Breast epithelium (tissue), 4 donors: ENCODE measurements around the gene EGLN3. TPM values are rescaled to one million over a fixed set of nuclear protein-coding genes. Genes with fewer than 3 reads are reported as not detected.

Experiments
- DNase-seq, 2 donors: peaks; one replicate each; pipeline ENCODE4 v3.0.0-alpha.2; 2019; ENCODE audit warnings: low spot score in 2 of 2
- H3K27ac ChIP-seq, 2 donors: fragments of 200-600 bp; sonication (generic) in 1 of 2; one replicate each; pipeline ENCODE4 v1.5.1; 2016 to 2019; ENCODE audit warnings: mild to moderate bottlenecking in 1 of 2
- H3K27me3 ChIP-seq, 2 donors: fragments of 200-600 bp; sonication (generic) in 1 of 2; one replicate each; pipeline versions ENCODE4 v1.5.1 to v1.6.0; 2017 to 2019; ENCODE audit warnings: control low read depth in 1 of 2, mild to moderate bottlenecking in 1 of 2
- H3K36me3 ChIP-seq: fragments of 200-600 bp; one replicate; pipeline ENCODE4 v1.5.1; 2019
- H3K4me1 ChIP-seq, 2 donors: fragments of 200-600 bp; sonication (generic); one replicate each; pipeline ENCODE4 v1.5.1; 2016 to 2019; ENCODE audit warnings: control low read depth in 1 of 2
- H3K4me3 ChIP-seq, 3 donors: fragments of 200-600 bp; sonication (generic); 1 replicate in 2 of 3; 2 replicates in 1 of 3; pipeline ENCODE4 v1.5.1; 2016 to 2019; ENCODE audit warnings: mild to moderate bottlenecking in 3 of 3, moderate library complexity in 2 of 3
- H3K9me3 ChIP-seq, 2 donors: fragments of 200-600 bp; sonication (generic) in 1 of 2; one replicate each; pipeline ENCODE4 v1.5.1; 2016 to 2019; ENCODE audit warnings: control low read depth in 1 of 2
- POLR2A ChIP-seq: fragments of 450-650 bp; IDR thresholded peaks from one replicate; pipeline ENCODE4 v1.6.1; 2016; ENCODE audit warnings: antibody characterized with exemption, mild to moderate bottlenecking, moderate library complexity
- POLR2AphosphoS5 ChIP-seq, 3 donors: sonication (generic); formaldehyde crosslinking; IDR thresholded peaks; one replicate each; pipeline ENCODE4 v1.6.1; 2017; ENCODE audit warnings: antibody characterized with exemption in 3 of 3
- intact Hi-C: fragments of 100-400 bp; cut with DNase I; formaldehyde crosslinking; loops from one replicate; pipeline ENCODE4 v1.15.1; 2023; ENCODE audit warnings: low total_unique reads
- total RNA-seq, 3 donors: library from RNA; depleted of rRNA; stranded (reverse); fragments of >200 nt; gene quantifications; one replicate each; pipeline ENCODE4 v1.1.0, GENCODE V29; 2016
- TF ChIP-seq, protein P1 (sequence below), 3 donors: fragments of 450-650 bp; IDR thresholded peaks; one replicate each; pipeline ENCODE4 v1.5.1; 2016 to 2017; ENCODE audit warnings: antibody characterized with exemption in 3 of 3, mild to moderate bottlenecking in 3 of 3, moderate library complexity in 3 of 3

EGLN3 gene
- total RNA-seq, 3 donors from 2014 or later, result 3.2 to 16.4 (median 13.9) TPM

- Histone ChIP-seq H3K4me3 (peak overlapping the region in 2 of 3 donors; percentile 65 to 90), H3K27ac (no peak overlapping the region), H3K36me3 (no peaks in the 10 kb centered on the region), H3K4me1 (no peaks in the 10 kb centered on the region), H3K9me3 (no peaks in the 10 kb centered on the region), H3K27me3 (no peaks in the 10 kb centered on the region)
- TF ChIP-seq, protein P1, sequence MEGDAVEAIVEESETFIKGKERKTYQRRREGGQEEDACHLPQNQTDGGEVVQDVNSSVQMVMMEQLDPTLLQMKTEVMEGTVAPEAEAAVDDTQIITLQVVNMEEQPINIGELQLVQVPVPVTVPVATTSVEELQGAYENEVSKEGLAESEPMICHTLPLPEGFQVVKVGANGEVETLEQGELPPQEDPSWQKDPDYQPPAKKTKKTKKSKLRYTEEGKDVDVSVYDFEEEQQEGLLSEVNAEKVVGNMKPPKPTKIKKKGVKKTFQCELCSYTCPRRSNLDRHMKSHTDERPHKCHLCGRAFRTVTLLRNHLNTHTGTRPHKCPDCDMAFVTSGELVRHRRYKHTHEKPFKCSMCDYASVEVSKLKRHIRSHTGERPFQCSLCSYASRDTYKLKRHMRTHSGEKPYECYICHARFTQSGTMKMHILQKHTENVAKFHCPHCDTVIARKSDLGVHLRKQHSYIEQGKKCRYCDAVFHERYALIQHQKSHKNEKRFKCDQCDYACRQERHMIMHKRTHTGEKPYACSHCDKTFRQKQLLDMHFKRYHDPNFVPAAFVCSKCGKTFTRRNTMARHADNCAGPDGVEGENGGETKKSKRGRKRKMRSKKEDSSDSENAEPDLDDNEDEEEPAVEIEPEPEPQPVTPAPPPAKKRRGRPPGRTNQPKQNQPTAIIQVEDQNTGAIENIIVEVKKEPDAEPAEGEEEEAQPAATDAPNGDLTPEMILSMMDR (IDR thresholded peaks at IDR 0.05), result no peak
- TF ChIP-seq POLR2AphosphoS5 (IDR thresholded peaks at IDR 0.05) (no peak), POLR2A (no peak)
- intact Hi-C loops, result no loop called here
- no peak for DNase-seq
These were observed 1.9 kb downstream of the EGLN3 start for GRCh38 chr14:33948869-33949408.

- no peaks in the 10 kb centered on the region for H3K4me1 ChIP-seq
- peak overlapping the region in 2 of 3 donors; percentile 65 to 90 for H3K4me3 ChIP-seq
- intact Hi-C loops, result no loop called here
- DNase-seq, result no peak
- H3K27ac ChIP-seq, result no peak overlapping the region
- TF ChIP-seq POLR2AphosphoS5 (IDR thresholded peaks at IDR 0.05), result no peak
- no peak for TF ChIP-seq POLR2A
- TF ChIP-seq, protein P1 (IDR thresholded peaks at IDR 0.05), result no peak
- no peaks in the 10 kb centered on the region for H3K9me3 ChIP-seq
- no peaks in the 10 kb centered on the region for H3K36me3 ChIP-seq
- no peaks in the 10 kb centered on the region for H3K27me3 ChIP-seq
These were observed 2.6 kb downstream of the EGLN3 start for GRCh38 chr14:33948145-33948868.

GRCh38 chr14:33946679-33947476 lies 4.0 kb downstream of the EGLN3 start:
- DNase-seq, result no peak
- TF ChIP-seq POLR2AphosphoS5 (IDR thresholded peaks at IDR 0.05) (no peak), POLR2A (no peak)
- TF ChIP-seq, protein P1 (IDR thresholded peaks at IDR 0.05), result no peak
- Histone ChIP-seq H3K9me3 (no peaks in the 10 kb centered on the region), H3K36me3 (no peaks in the 10 kb centered on the region), H3K27me3 (no peaks in the 10 kb centered on the region), H3K27ac (no peak overlapping the region), H3K4me1 (no peaks in the 10 kb centered on the region), H3K4me3 (peak overlapping the region in 1 of 3 donors; percentile 15)
- intact Hi-C loops, result no loop called here

DNA sequence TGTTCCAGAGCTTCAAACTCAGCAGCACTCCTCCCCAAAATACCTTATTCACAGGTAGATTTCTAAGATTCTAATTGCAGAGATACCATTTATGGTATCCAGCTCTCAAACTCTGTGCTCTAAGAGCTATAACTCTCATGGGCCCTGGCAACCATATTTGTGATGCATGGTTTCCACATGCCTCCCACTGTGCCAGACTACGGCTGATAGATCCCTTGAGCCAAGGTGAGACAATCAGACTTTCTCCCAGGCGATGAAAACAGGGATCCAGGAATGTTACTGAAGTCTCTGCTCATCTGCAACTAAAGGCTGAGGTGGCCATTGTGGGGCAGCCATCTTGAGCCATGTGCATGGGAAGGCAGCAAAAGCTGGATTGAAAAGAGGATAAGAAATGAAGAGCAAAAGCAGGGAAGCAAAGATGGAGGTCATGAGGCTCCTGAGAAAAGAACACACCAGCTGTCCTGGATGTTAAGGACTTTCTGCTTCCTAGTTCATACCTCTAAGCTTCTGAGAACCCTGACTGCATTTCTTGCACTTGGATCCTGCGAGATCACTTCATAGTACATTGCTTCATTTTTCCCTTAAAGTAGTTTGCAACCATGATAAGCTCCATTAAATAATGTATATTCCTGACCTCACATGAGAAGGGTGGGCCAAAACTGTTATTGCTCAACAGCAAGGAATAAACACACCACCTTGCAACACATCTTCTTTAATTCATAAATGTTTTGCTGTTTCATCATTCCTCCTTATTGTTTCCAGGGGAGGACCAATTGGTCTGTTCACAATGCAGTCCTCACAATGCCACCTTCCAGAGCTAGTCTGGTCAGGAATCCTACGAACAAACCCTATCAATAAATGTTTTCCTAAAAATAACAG lies 5.4 kb downstream of the EGLN3 start:
- Histone ChIP-seq H3K4me3 (no peak overlapping the region), H3K4me1 (no peaks in the 10 kb centered on the region), H3K27ac (no peak overlapping the region), H3K9me3 (no peaks in the 10 kb centered on the region), H3K36me3 (no peaks in the 10 kb centered on the region), H3K27me3 (no peaks in the 10 kb centered on the region)
- TF ChIP-seq POLR2AphosphoS5 (IDR thresholded peaks at IDR 0.05) (no peak), POLR2A (no peak)
- TF ChIP-seq, protein P1 (IDR thresholded peaks at IDR 0.05), result no peak
- no peak for DNase-seq
- intact Hi-C loops, result no loop called here
